PFSK-1 (cell line): ENCODE results near the gene DYNLT1.

Source experiments
- FOXP2 ChIP-seq: optimal IDR thresholded peaks from 2 replicates; pipeline ENCODE3; 2011; ENCODE audit warnings: borderline replicate concordance, control low read depth, inconsistent platforms; ENCODE audit not compliant: insufficient read depth; ENCODE audit errors: extremely low read length, extremely low read depth
- POLR2AphosphoS5 ChIP-seq: IDR thresholded peaks from 2 replicates; pipeline ENCODE4 v1.6.1; 2012; ENCODE audit warnings: low read depth, mild to moderate bottlenecking, control low read depth, low read length, moderate library complexity
- REST ChIP-seq, 2 experiments: IDR thresholded peaks; 2 replicates each; pipeline versions ENCODE4 v1.6.1 to v1.8.0; 2011 to 2012; ENCODE audit warnings: low read depth in 2 of 2, low read length in 2 of 2, control low read depth in 1 of 2, inconsistent platforms in 1 of 2, mild to moderate bottlenecking in 1 of 2, moderate library complexity in 1 of 2; ENCODE audit not compliant: insufficient read depth in 1 of 2
- SIN3A ChIP-seq: IDR thresholded peaks from 2 replicates; pipeline ENCODE4 v1.6.1; 2012; ENCODE audit warnings: mild to moderate bottlenecking, low read length, moderate library complexity, borderline replicate concordance; ENCODE audit not compliant: insufficient read depth
- TAF1 ChIP-seq: IDR thresholded peaks from 2 replicates; pipeline ENCODE4 v1.6.1; 2012; ENCODE audit warnings: low read length, control low read depth, borderline replicate concordance; ENCODE audit not compliant: insufficient read depth

DYNLT1 gene

GRCh38 chr6:158640519-158640918, 4.0 kb downstream of the DYNLT1 start:
- TF ChIP-seq FOXP2: no peak
- no peak for TF ChIP-seq TAF1
- TF ChIP-seq POLR2AphosphoS5: no peak
- no peak for TF ChIP-seq REST (IDR thresholded peaks at IDR 0.05; ENCODE audit: insufficient read depth in 1 of 2, low read depth in 2 of 2, low read length in 2 of 2)
- no peak for TF ChIP-seq SIN3A

- TF ChIP-seq FOXP2: no peak
- no peak for TF ChIP-seq TAF1
- no peak for TF ChIP-seq SIN3A
- no peak for TF ChIP-seq POLR2AphosphoS5
- TF ChIP-seq REST (IDR thresholded peaks at IDR 0.05; ENCODE audit: insufficient read depth in 1 of 2, low read depth in 2 of 2, low read length in 2 of 2): no peak
Observed at GRCh38 chr6:158639056-158639455, 5.5 kb downstream of the DYNLT1 start.

DNA sequence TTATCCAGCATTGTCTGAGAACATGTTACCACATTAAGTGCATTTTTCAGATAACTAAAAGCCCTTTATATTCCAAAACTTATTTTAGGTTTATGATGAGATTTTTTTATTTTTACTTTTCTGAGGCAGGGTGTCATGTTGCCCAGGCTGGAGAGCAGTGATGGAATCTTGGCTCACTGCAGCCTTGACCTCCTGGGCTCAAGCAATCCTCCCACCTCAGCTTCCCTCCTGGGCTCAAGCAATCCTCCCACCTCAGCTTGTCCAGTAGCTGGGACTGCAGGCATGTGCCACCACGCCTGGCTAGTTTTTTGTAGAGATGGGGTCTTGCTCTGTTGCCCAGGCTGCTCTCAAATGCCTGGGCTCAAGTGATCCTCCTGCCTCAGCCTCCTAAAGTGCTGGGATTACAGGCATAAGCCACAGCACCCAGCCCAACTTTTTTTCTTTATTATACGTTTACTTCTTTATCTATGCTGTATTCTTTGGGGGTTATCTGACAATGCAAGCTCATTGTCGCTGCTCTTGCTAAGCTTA, 6.2 kb downstream of the DYNLT1 start:
- no peak for TF ChIP-seq REST (IDR thresholded peaks at IDR 0.05; ENCODE audit: insufficient read depth in 1 of 2, low read depth in 2 of 2, low read length in 2 of 2)
- TF ChIP-seq FOXP2: no peak
- no peak for TF ChIP-seq SIN3A
- TF ChIP-seq TAF1: no peak
- TF ChIP-seq POLR2AphosphoS5: peak; percentile 7; the same call in 1 of the 2 replicates

DNA sequence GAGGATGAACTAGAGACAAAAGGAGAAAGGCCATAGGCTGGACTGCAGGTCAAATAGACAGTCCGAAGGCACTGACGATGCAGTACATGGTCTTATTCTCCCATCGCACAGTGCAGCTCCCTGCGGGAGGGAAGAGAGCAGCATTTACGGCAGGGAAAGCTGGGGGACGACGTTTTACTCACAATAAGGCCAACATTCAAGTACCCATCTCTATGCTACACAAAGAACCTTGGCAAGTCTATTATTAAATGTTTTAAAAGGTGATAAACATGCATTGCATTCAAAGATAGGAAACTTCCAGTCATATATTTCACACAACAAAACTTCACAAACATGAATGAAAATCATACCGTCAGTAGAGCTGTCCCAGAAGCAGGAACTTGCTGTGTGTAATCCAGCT, 7.8 kb downstream of the DYNLT1 start:
- TF ChIP-seq SIN3A (no peak), REST (IDR thresholded peaks at IDR 0.05; ENCODE audit: insufficient read depth in 1 of 2, low read depth in 2 of 2, low read length in 2 of 2) (no peak), FOXP2 (no peak), TAF1 (no peak), POLR2AphosphoS5 (no peak)

DNA sequence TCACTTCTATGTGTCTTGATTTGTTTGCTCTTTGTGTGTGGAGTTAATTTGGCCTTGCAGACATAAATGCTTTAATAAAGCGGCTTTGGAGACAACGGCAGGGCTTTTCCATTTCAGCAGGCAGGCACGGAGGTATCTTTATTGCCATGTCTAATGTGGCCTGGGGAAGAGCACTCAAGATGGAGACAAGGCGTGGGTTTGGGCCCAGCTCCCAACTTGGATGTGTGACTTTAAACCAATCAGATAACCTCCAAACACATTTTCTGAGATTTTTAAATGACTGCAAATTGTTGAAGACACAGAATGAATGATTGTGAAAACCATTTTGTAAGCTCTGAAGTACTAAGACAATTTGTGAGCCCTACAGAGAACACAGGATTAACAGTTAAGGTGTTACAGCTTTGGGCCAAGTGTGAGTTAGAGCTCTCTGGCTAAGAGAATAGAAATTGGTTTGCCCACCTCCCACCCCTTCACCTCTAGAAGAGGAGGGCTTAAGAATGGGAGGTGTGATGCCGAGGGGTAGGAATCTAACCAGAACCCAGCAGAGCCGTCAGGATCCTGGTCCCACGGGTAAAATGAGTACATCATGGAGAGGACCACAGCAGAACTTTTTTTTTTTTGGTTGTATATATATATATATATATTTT, 9.0 kb downstream of the DYNLT1 start:
- TF ChIP-seq POLR2AphosphoS5: peak; percentile 40
- TF ChIP-seq REST (IDR thresholded peaks at IDR 0.05; ENCODE audit: insufficient read depth in 1 of 2, low read depth in 2 of 2, low read length in 2 of 2): no peak
